ENCODE data around the gene NUDT3.
"Not testable (repeated sequence)": the region's sequence is repeated elsewhere in the genome, so short reads cannot be mapped to it uniquely, and the experiment has no call there.

The NUDT3 gene

GRCh38 chr6:34370361-34370760 is 22.1 kb downstream of the NUDT3 start:
- peak; percentile 73 to 85 (median 80) for DNase-seq

DNA sequence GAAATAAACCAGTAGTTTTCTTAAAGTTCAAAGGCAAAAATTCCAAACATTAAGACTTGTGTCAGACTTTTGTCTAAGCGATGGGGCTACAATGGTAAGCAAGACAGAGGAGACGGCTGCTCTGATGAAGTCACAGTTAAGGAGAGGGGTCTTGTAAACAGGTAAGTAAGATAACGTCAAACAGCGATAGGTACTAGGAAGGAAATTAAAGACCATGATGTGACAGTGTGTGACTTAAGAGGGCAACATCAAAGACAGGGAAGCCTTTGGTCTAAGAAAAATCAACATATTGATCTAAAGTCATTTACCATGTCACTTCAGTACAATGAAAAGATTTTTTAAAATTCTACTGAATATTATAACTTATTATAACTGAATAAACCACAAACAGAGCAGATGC is 23.1 kb downstream of the NUDT3 start:
- no peak for DNase-seq

DNA sequence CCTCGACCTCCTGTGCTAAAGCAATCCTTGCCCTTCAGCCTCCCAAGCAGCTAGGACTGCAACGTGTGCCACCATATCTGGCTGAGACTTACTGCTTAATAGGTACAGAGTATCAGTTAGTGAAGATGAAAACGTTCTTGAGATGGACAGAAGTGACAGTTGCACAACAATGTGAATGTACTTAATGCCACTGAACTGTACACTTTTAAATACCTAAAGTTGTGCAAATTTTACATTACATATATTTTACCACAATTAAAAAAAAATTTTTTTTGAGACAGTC is 25.9 kb downstream of the NUDT3 start:
- DNase-seq, result no peak

GRCh38 chr6:34365781-34366638 is 26.5 kb downstream of the NUDT3 start:
- DNase-seq, result peak; percentile 39 to 72 (median 66)

DNA sequence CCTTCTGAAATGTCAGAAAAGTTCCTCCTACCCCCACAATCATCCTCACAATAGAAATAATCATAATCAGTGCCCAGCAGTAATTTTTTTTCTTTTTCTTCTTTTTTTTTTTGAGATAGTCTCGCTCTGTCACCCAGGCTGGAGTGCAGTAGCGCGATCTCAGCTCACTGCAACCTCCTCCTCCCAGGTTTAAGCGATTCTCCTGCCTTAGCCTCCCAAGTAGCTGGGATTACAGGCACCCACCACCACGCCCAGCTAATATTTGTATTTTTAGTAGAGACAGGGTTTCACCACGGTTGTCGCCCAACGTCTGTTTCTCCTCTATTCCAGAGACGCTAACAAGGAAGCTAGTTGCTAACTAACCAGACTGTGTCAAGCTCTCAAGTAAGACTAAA is 28.8 kb downstream of the NUDT3 start:
- DNase-seq, result not testable (repeated sequence)

- DNase-seq, result peak in 2 of 4 experiments; percentile 32 to 34
These were observed 29.4 kb downstream of the NUDT3 start for GRCh38 chr6:34362909-34363680.

DNA sequence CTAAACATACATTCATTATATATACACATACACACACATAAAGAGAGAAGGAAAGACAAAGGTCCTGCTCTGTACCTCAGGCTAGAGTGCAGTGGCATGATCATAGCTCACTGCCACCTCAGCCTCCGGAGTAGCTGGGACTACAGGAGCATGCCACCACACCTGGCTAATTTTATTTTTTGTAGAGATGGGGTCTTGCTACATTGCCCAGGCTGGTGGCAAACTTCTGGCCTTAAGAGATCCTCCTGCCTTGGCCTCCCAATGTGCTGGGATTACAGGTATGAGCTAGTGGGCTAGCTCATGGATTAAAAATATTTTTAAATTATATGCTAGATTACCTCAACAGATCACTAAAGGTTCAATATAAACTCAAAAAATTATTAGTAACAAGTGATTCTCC is 30.3 kb downstream of the NUDT3 start:
- no peak for DNase-seq

DNA sequence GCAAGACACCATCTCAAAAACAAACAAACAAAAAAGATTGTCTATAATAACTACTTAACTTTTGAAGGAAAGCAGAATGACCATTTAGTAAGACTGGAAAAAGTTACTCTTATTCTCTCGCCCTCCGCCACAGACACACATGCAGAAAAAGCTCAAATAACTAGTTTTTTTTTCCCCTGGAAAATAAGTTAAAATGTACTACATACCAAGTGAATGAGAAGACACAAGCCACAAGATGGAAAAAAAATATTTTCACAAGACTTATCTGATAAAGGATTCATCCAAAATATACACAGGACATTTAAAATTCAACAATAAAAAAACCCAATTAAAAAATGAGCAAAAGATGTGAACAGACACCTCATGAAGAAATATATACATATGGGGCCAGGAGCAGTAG is 31.9 kb downstream of the NUDT3 start:
- DNase-seq, result no peak

DNA sequence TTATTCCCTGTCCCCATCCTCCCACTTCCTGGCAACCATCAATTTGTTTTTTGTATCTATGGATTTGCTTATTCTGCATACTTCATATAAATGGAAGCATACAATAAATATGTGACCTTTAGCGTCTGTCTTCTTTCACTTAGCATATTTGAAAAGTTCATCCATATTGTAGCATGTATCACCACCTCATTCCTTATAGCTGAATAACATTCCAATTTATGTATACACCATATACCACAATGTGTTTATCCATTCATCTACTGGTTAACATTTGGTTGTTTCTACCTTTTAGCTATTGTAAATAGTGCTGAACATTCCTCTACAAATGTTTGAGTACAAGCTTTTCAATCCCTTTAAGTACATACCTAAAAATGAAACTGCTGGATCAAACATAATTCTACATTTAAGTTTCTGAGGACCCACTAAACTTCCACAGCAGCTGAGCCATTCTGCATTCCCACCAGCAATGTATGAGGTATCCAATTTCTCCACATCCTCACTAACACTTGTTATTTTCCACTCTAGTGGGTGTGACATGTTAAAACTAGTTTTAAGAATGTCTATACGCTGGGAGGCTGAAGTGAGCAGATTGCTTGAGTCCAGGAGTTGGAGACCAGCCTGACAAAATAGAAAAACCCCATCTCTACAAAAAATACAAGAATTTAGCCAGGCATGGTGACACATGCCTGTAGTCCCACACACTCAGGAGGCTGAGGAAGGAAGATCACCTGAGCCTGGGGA is 32.9 kb downstream of the NUDT3 start:
- no peak for DNase-seq

DNA sequence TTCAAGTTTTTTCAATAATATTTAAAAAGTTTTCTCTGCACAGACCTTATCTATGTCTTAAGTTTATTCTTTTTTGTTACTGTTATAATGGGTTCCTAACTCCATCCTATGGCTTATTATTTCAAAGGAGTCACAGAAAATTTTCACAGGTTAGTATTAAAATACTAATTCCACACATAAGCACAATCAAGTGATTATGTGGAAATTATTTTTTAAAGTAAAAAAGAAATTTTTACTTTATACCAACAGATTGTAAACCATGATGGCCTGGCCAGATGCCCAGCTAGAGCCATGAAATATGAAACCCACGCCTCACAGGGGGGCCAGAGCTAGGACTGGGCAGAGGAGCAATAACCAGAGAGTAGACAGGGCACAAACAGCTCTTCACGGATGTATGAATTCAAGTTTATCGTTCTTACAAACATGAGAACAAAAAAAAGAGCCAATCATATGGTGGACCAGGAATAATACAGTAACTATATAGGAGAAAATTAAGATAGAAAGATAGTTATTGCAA is 34.0 kb downstream of the NUDT3 start:
- no peak for DNase-seq

DNA sequence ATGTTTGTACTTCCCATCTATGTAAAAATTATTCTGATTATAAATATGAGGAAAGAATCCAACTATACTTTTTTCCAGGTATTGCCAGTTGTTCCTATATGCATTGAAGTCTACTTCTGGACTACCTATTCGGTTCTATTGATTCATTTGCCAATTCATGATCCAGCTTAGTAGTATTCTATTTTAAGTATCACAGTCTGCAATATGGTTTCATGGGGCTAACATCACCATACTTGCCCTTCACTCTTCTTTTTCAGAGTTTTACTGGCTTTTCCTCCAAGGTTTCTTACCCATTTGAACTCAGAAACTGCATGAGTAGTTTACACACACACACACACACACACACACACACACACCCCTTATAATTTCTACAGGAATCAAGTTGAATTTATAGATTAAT is 34.5 kb downstream of the NUDT3 start:
- no peak for DNase-seq

GRCh38 chr6:34355889-34356288 is 36.6 kb downstream of the NUDT3 start:
- DNase-seq, result no peak

GRCh38 chr6:34354230-34354629 is 38.2 kb downstream of the NUDT3 start:
- not testable (repeated sequence) for DNase-seq

GRCh38 chr6:34353530-34353929 is 38.9 kb downstream of the NUDT3 start:
- DNase-seq, result not testable (repeated sequence)

- no peak for DNase-seq
These were observed 40.0 kb downstream of the NUDT3 start for GRCh38 chr6:34352305-34352937.

DNA sequence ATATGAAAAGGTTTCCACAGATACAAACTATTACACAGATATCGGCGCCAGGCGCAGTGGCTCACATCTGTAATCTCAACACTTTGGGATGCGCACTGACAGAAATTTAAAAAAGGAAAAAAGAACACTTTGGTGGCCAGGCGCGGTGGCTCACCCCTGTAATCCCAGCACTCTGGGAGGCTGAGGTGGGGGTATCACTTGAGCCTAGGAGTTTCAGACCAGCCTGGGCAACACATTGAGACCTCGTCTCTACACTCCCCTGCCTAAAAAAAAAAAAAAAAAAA is 41.6 kb downstream of the NUDT3 start:
- DNase-seq, result no peak

- DNase-seq, result peak in 2 of 4 experiments; percentile 63 to 64
These were observed 42.1 kb downstream of the NUDT3 start for GRCh38 chr6:34350137-34350933.

- peak; percentile 26 to 56 (median 53) for DNase-seq
These were observed 43.3 kb downstream of the NUDT3 start for GRCh38 chr6:34349211-34349610.

DNA sequence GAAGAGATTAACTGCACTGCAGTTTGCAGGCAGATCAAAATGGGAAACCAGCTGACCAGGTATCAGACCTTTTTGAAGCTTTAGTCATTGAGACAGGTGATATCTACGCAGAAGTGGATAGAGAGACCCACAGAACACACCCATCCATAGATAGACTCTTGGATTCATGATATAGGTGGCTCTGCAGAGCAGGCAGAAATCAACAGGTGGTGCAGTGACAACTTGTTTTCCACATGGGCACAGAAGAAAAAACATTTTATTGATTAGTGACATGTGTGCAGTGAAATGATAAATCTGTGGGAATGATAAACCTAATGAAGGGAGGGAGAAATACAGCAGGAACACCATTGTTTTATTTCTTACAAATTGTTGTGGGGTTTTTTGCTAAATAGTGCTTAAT is 45.2 kb downstream of the NUDT3 start:
- no peak for DNase-seq

- DNase-seq, result no peak
These were observed 46.0 kb downstream of the NUDT3 start for GRCh38 chr6:34346175-34347119.

- no peak for DNase-seq
These were observed 48.7 kb downstream of the NUDT3 start for GRCh38 chr6:34343806-34344205.

Measured in suppressor macrophage (primary cell).